Fibroblast of mammary gland (primary cell): Measurements from ENCODE around the gene HCFC1R1.
A peak's percentile ranks its signal among the peaks of the same experiment; 100 is the strongest.

Experiments used
- DNase-seq: peaks from one replicate; pipeline ENCODE4 v3.0.0-alpha.2; 2010; ENCODE audit warnings: low read depth
- H3K4me3 ChIP-seq: 2 replicates; pipeline ENCODE4 v1.5.1; 2011; ENCODE audit warnings: low read depth, mild to moderate bottlenecking, low read length, moderate library complexity; ENCODE audit not compliant: control insufficient read depth
- TF ChIP-seq, protein P1 (sequence below): conservative IDR thresholded peaks from 2 replicates; pipeline ENCODE4 v1.5.1; 2011; ENCODE audit warnings: low read depth, low read length, inconsistent platforms; ENCODE audit not compliant: control insufficient read depth, insufficient read depth

HCFC1R1 gene

GRCh38 chr16:3047387-3047720 is 23.6 kb upstream of the HCFC1R1 start:
- no peak for DNase-seq
- TF ChIP-seq, protein P1, sequence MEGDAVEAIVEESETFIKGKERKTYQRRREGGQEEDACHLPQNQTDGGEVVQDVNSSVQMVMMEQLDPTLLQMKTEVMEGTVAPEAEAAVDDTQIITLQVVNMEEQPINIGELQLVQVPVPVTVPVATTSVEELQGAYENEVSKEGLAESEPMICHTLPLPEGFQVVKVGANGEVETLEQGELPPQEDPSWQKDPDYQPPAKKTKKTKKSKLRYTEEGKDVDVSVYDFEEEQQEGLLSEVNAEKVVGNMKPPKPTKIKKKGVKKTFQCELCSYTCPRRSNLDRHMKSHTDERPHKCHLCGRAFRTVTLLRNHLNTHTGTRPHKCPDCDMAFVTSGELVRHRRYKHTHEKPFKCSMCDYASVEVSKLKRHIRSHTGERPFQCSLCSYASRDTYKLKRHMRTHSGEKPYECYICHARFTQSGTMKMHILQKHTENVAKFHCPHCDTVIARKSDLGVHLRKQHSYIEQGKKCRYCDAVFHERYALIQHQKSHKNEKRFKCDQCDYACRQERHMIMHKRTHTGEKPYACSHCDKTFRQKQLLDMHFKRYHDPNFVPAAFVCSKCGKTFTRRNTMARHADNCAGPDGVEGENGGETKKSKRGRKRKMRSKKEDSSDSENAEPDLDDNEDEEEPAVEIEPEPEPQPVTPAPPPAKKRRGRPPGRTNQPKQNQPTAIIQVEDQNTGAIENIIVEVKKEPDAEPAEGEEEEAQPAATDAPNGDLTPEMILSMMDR: no peak
- H3K4me3 ChIP-seq: no peak overlapping the region

DNA sequence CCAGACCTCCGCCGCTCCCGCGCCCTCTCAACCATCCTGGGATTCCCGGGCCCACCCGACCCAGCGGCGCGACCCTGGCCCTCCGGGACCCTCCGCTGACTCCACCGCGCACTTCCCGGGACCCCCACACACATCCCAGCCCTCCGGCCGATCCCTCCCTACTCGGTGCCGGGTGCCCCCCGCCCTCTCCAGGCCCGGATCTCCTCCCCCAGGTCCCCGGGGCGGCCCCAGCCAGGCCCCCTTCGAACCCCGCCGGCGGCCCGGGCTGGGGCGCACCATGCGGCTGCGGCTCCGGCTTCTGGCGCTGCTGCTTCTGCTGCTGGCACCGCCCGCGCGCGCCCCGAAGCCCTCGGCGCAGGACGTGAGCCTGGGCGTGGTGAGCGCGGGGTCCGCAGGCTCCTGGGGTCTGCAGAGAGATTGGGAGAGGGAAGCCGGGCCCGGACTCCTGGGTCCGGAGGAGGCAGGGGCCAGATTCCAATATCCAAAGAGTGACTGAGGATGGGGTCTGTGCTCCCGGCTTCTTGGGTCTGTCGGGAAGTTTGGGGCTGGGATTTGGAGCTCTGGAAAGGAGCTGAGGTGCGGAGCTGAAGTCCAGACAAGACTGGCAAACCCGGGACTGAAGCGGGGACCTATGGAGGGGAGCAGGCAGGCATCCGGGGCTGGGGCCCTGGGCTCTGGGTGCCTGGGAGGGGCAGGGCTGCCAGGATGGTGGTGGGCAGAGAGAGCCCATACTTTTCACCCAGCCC is 23.1 kb upstream of the HCFC1R1 start:
- DNase-seq: no peak
- TF ChIP-seq, protein P1: no peak
- H3K4me3 ChIP-seq: no peak overlapping the region

DNA sequence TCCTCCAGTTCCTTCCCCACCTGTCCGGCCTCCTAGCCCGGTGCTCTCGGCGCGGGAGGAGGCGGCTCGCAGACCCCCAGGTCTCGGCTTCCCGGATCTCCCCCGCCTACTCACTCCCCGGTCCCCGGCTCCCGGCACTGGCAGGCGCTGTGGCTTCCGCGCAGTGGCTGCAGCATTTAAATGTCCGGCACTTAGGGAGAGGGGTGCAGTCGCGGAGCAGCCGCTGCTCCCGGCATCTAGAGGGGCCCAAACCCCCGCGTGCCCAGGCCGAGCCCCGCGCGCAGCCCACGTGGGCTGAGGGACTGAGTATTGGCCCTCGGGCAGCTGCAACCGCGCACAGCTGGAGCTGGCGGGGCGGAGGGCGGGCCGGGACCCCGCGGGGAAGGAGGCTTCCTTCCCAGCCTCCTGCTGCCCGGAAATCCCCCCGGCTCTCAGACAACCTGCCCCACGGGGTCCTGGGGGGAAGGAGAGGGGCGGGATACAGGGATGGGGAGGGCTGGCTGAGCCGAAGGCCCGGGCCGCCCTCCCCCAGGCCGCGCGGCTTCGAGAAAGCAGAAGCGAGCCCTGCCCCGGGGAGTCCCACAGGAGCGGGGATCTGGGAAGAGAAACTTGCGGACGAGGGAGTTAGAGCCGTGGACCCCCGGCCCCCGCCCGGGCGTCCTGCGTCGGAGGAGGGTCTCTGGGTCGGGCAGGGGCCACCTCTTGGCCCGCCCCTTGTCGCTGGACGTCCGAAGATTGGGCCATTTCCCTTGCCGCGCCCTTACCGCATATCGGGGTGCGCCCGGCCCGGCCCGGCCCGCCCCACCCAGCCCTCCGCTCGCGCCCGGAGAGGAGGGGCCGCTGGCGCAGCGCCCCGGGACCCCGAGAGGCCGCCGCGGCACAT is 22.3 kb upstream of the HCFC1R1 start, which contains the start of gene MMP25:
TSS of gene MMP25 (plus strand) at position 804 of the 883 bp plus-strand sequence. CDS start 357 bp downstream, outside the sequence.
- TF ChIP-seq, protein P1: no peak
- H3K4me3 ChIP-seq: peak within 1 kb of the TSS; percentile 22
- no peak for DNase-seq

DNA sequence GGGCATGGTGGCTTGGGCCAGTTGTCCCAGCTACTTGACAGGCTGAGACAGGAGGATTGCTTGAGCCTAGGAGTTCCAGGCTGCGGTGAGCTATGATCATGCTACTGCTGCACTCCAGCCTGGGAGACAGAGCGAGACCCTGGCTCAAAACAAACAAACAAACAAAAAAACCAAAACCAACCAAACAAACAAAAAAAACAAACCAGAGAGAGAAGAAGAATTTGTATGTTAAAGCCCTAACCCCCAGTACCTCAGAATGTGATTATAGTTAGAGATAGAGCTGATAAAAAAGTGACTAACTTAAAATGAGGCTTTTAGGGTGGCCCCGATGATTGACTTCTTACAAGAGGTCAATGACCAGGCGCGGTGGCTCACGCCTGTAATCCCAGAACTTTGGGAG is 21.0 kb upstream of the HCFC1R1 start:
- TF ChIP-seq, protein P1: no peak
- H3K4me3 ChIP-seq: no peak overlapping the region
- DNase-seq: no peak

GRCh38 chr16:3042376-3042775 is 18.6 kb upstream of the HCFC1R1 start:
- TF ChIP-seq, protein P1: no peak
- no peak overlapping the region for H3K4me3 ChIP-seq
- no peak for DNase-seq

- TF ChIP-seq, protein P1: no peak
- no peak for DNase-seq
- no peak overlapping the region for H3K4me3 ChIP-seq
Observed at GRCh38 chr16:3038896-3039295, 15.2 kb upstream of the HCFC1R1 start.
